NCI-H460 (cell line): ENCODE results near the gene SRGAP2C. TPM values are rescaled to one million over a fixed set of nuclear protein-coding genes. Genes with fewer than 3 reads are reported as not detected.
"Not testable (repeated sequence)": the region's sequence is repeated elsewhere in the genome, so short reads cannot be mapped to it uniquely, and the experiment has no call there.

ENCODE experiments used
- DNase-seq: peaks from one replicate; pipeline ENCODE4 v3.0.0-alpha.2; 2016; ENCODE audit warnings: low read depth; ENCODE audit errors: extremely low read depth
- total RNA-seq: library from RNA; depleted of rRNA; stranded (reverse); fragments of >200 nt; shearing (Covaris generic); gene quantifications from 2 replicates; pipeline ENCODE4 v1.2.3, GENCODE V29; 2014

SRGAP2C gene
- total RNA-seq, 1 experiment from 2014 or later = 17.7 TPM

DNA sequence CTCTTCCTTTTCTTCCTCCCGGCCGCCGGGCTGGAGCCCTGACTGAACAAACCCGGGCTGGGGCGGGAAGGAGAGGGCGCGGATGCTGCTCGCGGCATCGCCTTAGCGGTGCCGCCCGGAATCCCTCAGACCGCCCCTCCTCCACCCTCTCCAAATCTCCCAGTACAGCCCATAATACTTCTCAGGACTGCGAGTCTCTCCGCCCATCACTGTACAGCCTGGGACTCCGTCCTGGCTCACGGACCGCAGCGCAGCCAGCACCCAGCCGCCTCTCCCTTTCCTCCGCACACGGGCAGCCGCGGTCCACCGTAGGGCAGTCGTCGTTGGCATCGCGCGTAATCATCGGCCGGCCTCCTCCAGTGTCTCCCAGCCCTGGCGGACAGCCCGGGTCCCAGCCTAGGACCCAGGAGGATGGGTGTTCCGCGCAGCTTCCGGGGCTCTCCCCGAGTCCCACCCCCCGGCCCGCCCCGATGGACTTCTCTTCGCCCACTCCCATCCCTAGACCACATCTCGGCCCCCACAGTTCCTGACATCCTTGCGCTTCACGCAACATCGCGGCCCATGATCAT is 449 bp downstream of the SRGAP2C start:
- not testable (repeated sequence) for DNase-seq

DNA sequence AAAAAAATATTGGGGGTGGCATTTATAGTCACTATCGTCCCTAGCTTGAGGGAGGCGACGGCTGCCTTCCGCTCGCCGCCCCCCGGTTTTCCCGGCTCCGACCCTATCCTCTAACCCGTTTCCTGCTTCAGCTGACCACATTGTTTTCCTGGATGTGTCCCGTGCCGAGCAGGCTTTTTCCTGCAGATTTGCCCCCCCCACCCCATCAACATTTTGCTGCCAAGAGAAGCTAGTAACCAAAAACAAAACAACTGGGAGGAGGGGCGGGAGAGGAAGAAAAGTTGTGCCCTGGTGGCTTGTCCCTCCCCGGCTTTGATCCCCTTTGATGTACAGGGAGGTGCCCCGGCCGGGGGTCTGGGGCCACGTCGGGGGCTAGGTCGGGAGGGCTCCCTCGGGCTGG is 1.4 kb downstream of the SRGAP2C start:
- not testable (repeated sequence) for DNase-seq

DNA sequence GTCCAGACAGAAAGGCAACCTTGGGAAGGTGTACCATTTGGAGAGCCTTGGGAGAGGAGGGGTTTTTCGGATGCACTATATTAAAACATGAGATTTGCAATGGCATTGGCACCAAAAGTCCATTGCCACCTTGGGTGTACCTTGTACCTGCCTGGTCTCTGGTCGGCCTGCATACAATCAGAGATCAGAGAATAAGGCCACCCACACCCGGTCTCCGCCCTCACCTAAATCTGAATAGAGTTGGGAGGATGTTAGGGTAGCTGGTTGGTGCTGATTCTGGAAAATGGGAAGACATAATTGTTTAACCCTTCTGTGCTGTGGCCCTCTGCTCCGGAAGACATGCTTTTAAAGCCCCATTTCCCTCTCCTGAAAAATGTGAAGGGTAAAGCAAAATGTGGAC is 3.1 kb downstream of the SRGAP2C start:
- DNase-seq = not testable (repeated sequence)

DNA sequence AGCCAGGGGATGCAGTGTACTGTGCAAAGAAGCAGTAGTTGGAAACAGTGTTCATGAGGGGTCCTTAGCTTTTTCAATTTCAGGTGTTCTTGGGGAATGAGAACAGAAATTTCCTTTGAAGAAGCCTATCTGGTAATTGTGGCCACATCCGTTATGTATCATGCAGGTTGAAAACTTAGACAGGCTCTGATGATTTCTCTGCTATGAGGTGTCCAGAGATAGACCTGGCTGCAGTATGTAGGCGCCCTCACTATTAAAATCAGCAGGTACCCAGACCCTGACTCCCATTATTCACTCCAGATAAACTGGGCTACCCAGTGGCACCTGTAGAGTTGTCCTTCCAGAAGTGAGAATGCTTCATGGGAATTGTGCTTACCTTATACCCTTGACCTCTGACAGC is 7.7 kb downstream of the SRGAP2C start:
- DNase-seq = not testable (repeated sequence)

DNA sequence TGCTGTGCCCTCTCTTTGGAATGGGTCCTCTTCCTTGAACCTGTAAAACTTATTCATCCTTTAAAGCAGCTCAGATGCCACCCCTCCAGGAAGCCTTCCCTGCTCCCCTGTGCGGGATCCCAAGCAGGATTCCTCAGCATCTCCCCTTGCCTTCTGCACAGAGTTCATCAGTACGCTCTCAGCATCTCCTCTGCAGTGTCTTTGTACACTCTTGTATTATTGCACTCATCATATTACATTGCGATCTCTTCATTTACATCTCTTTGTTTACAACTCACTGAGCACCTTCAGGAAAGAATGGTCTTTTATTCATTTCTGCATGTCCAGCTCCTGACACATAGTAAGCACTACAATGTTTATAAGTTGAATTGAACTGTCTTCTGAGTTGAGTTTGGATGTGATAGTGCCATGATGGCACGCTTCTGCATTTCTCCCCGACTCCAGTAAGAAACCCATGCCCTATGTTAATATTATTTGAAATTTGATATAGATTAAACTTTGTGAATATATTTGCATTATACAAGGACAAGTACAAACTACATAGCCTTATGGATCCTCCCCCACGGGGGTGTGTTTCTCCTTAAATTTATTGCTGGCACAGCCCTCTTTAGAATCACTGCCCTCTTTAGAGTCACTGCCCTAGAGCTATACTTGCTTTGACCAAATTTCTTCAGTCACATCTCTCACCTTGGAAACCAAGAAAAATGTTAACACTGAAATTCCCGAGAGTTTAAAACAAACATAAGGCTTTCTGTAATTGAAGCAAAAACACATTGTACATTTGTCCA is 12.5 kb downstream of the SRGAP2C start:
- not testable (repeated sequence) for DNase-seq

DNA sequence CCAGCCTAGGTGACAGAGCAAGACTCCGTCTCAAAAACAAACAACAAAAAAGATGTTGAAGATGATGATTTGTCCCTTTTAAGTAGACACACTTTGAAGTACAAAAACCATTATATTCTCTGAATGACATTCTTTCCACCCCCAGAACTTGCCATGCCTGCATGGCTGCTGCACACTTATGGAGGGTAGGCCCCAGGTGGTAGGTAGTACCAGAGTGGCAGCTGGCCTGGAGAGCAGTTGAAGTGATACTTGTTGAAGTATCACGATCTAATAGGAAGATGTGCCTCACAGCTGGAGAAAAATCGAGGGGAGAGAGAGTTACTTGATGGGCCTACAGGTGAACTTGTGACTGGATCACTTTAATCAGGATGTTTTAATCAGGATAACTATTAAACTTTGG is 15.0 kb downstream of the SRGAP2C start:
- DNase-seq = not testable (repeated sequence)

DNA sequence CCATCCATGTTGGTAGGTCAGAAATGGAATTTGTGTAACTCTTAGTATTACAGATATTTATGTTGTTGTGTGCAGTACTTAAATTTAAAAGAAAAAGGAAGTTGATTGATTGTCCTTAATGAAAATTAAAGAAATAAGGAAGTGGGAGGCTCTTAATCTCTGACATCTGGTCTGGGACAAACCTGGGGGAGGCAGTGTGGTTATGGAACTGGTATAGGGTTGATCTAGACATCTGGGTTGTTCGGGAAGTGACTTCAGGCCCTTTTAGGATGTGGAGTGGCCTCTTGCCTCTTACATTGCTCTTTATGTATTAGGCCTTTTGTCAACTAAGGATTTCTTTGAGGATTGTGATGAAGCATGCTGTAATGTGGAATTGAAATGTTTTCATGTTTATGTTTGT is 15.5 kb downstream of the SRGAP2C start:
- not testable (repeated sequence) for DNase-seq

DNA sequence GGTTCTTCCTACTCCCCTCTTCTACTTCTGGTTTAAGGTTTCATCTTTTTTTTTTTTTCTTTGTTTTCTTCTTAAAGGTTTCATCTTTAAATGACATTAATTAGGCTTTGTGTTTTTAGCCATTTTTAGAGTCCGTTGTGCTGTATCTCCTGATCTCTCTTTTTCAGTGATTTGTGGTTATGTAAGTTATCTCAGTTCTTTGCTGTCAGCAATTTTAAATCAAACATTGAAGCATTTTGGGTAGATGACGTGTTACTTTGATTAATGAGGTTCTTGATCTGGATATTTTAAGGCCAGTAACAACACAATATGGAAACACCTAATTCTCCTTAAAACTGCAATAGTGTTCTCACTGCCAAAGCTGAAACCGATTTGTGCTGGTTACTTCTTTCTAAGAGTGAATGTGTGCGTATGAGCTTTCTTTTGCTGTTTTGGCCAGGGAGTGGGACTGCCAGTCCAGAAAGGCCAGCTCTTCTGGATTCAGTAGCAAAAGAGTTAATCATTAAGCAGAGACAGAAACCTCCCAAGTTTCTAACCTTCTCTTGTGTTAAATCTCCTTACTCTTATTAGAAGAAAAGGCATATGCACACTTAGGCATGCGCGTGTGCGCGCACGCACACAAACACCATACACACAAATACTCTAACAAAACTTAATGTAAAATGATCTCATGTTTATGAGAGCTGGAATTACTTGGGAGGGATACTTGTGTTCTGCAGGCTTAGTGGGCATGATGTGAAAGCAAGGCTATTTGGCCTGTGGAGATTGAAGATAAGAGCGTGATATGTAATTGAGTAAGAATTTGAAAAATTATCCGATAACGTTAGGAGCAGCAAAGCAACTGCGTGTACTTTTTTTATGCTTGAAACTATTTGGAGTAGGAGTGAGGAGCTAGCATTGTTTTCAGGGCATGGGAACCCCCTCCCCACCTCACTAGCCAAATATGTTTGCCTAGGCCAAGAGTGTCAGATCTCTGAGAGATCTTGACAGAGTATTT is 16.5 kb downstream of the SRGAP2C start:
- DNase-seq = not testable (repeated sequence)

DNA sequence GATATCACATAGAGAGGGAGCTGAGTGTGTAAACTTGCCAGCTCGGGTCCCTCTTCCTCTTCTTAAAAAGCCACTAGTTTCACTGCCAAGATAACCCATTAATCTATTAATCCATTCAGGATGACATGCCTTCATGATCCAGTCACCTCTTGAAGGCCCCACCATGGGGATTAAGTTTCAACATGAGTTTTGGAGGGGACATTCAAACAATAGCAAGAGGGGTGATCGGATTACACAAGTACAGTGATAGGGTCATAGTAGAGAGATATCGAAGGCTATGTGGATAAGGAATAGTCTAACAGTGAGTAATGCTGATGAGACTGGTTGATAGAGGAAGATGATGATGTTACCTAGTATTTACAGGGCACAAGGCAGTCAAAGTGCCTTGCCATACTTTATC is 18.2 kb downstream of the SRGAP2C start:
- DNase-seq = not testable (repeated sequence)

DNA sequence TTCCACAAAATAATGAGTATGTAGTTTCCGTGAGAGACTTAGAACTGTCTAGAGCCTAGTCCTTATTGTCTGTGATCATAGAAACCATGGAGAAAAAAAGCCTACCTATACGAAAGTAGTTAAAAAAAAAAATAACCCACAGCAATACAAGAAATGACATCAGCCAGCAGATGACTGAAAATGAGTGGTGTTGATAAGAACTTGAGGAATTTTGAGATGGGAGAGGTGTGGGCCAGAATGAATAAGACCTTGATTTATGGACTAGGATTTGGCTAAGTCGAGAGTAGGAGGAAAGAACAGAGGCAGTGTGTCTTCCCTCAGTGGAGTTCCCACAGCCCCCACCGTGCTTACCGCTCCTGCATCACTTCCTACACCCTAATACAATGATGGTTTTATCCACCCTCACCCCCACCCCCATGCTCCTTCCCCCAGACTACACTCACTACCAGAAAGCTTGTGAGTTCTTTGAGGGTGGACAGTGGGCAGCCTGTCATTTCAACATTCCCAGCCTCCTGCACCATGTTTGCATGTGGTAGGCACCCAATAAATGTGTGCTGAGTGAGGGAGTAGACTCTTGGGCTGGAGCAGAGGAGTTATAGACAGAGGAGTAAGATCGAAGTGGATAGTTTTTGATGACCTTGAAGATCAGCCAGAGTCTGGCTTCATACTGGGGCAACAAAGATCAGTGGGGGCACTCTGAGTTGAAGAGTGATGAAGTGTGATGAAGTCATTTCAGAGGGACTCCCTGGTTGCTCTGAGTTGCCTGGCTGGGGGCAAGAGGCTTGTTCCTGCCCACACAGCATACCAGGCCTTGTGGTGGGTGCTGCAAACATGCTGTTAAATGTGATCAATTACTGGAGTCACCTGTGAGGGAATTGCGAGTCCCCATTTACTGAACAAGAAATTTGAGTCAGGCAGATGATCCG is 21.3 kb downstream of the SRGAP2C start:
- not testable (repeated sequence) for DNase-seq

DNA sequence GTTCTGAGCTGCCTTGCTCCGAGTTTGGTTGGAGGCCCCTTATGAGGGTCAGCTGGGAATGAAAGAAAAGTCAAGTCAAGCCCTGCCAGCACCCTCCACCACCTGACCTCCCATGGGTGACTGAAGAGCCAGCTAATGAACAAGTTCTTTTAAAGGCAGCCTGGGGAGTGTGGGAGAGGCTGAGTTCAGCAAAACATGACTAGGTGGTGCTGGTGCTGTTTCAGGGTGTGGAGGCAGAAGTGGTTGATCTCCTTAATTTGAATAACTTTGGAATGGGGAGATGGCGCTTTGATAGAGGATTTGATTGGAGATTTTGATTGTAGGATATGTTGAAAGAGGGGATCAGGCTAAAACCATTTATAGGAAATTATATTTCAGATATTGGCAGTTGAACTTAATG is 22.6 kb downstream of the SRGAP2C start:
- not testable (repeated sequence) for DNase-seq

DNA sequence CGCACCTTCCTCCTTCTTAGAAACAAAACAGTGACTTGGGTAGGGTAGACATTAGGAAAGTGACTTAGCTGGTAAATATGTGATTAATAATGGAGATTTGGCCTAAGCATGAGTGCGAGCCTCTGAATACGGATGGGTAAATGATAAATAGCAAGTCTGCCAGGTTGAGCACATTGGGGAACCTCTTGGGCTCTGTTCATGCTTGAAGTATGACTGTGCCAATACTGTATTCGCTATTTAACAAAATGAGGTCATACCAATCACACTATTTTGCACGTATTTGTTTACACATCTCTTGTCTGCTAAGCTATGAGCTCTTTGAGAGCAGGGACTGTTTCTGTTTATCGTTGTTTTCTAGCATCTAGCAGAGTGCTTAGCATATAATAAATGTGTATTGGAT is 23.6 kb downstream of the SRGAP2C start:
- DNase-seq = not testable (repeated sequence)

DNA sequence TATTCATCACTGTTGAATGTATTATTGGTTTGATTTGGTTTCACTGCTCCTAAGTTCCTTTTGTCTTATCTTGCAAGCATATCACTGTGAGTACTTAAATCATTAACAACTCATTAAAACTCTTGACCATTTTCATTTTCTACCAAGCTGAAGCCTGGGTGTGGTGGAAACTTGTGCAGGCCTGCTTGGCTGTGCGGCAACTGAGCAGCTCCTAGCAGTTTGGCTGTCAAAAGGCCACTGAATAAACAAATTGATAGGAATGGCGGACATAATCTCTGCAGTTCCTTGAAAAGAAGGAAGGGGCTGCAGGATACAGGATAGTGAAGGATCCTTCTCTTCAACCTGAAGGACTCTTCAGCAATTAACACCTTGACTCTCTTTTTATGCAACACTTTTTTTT is 26.0 kb downstream of the SRGAP2C start:
- DNase-seq = not testable (repeated sequence)

DNA sequence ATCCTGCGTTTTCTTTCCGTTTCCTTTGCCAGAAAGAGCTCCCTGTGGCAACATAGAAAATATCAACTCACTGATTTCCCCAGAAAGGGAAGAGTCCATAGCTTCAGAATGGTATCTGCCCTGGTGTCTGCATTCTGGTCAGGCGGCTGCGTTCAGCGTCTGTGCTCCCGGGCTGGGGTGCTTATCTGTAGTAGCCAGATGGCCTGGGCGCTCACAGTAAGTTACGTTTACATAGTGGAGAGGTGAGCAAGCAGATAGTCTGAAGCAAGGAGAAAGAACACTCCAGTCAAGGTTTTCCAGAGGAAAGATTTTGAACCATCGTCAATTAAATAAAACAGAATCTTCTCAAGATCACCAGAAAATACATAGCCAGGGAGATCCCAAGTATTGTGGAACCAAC is 28.7 kb downstream of the SRGAP2C start:
- not testable (repeated sequence) for DNase-seq

DNA sequence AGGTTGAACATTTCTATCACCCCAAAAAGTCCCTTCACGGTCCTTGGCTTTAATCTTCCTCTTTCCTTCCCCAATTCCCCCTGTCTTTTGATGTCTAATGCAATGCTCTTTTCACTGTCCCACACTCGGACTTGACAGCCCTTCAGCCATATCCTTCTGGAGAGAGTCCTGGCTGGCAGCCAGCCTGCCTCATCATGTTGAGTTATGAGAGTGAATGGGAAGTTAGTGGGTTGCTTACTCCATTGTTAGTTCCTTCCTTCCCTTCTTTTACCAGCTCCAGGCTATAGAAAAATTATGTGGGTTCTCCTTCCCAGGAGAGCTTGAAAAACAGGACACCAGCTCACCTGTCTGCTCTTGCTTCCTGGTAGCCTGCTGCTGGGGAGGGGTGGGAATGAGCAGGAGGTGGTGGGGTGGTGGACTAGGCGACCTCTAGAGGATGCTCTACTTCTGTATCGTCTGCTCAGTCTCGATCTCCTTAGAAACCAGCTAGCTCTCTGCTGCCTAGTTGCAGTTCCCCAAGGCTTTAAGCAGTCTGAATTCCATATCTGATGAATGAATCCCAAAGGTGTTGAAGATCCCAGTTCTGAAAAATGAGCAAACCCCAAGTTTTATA is 29.9 kb downstream of the SRGAP2C start:
- not testable (repeated sequence) for DNase-seq

DNA sequence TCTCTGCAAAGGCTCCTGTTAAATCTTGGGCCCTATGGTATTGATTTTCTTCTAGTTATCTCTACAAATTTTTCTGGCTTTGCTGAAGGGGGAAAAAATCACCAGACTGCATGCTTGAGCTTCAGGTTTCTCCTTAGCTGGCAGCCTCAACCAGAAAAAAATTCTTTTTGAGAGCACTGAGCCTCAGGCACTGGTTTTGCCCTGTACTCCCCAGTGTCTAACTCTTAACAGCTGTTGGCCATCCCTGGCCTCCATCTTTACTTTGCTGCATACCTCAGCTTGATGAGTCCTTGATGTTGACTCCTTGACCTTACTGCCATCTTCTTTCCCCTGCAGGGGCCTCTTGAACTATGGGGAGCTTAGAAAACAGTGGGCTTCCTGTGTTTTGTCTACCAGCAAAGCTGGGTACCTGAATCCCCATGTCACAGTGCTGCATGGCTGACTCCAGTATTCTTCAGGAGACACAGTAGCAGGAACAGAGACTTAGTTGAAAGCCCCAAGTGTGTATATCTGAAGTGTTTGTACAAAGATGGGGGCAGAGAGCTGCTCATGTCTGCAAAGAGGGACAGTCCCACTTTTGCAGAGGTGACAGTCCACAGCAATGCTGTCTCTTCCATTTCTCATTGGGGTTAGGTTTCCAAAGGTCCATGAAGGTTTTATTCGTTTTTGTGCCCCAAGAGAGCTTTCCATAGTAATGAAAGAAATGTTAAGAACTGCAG is 31.1 kb downstream of the SRGAP2C start:
- not testable (repeated sequence) for DNase-seq

DNA sequence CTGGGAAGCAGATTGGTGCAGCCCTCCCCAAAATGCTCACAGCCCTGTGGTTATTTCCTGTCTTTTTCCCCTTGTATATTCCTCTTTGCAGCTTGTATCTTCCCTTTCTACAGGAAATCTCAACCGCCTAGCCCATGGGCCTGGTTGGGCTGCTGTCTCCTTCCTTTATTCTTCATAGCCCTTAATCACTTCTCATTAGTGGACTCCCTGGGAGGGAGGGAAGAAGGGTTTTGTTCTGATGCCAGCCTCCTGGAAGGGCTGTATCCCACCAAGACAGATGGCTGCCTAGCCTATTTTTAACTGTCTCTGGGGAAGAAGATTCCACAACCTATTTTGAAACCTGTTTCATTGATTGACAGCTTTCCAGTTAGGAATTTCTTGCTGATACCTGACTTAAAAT is 31.9 kb downstream of the SRGAP2C start:
- not testable (repeated sequence) for DNase-seq

DNA sequence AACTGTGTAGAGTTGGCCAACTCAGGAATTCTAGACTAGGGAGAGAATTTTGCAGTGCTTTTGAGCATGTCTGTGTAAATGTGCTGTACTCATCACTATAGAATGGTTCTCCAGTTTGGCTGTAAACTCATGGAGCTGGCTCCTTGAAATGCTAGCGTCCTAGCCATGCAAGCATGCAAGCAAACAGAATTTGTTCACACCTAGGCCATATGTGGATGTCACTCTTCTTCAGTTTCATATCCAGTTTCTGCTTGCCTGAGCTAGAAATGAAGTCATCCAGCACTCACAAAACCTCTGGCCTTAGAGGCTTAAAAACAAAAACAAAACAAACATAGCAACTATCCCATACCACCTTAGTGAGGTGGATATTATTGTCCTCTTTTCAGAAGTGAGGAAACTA is 37.0 kb downstream of the SRGAP2C start:
- DNase-seq = not testable (repeated sequence)

DNA sequence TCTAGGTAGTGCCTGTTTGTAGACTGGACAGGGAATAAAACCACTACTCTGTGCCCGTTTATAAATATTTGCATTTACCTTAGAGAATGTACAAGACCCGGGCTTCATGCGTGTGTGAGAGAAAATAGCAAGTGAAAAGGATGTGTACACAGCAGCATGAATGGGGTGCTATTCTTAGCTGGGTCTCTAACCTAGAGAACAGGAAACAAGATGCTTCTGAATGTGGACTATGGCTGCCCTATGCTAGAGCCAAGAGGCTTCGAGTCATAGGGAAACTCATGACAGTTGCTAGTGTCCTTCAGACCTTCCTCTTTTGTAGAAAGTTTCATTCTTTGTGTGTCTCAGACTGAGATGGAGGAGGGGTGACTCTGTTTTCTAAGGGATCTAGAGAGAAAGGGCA is 39.9 kb downstream of the SRGAP2C start:
- not testable (repeated sequence) for DNase-seq
